Lung (tissue), 12 donors: Measurements from ENCODE around the gene PALS2. TPM values are rescaled to one million over a fixed set of nuclear protein-coding genes. Genes with fewer than 3 reads are reported as not detected.

Experiments used
- ATAC-seq: fragments of 200-7000 bp; cut with Tn5 transposase; one replicate; pipeline ENCODE4 v1.9.1; 2020; ENCODE audit warnings: moderate number of reproducible peaks; ENCODE audit not compliant: insufficient read depth, low FRiP score
- DNase-seq, 3 donors: peaks; one replicate each; pipeline ENCODE4 v3.0.0-alpha.2; 2013 to 2017
- H3K27ac ChIP-seq, 2 donors: one replicate each; pipeline ENCODE4 v1.5.1; 2013; ENCODE audit warnings: mild to moderate bottlenecking in 2 of 2, moderate library complexity in 2 of 2, control low read depth in 1 of 2, inconsistent platforms in 1 of 2, low read depth in 1 of 2, low read length in 1 of 2
- H3K27me3 ChIP-seq, 3 donors: one replicate each; pipeline ENCODE4 v1.5.1; 2013; ENCODE audit warnings: low read length in 2 of 3; ENCODE audit not compliant: control insufficient read depth in 3 of 3, insufficient read depth in 3 of 3
- H3K36me3 ChIP-seq, 4 donors: one replicate each; pipeline ENCODE4 v1.5.1; 2013; ENCODE audit warnings: low read length in 4 of 4, mild to moderate bottlenecking in 1 of 4, moderate library complexity in 1 of 4; ENCODE audit not compliant: control insufficient read depth in 4 of 4, insufficient read depth in 4 of 4
- H3K4me1 ChIP-seq, 5 donors: one replicate each; pipeline ENCODE4 v1.5.1; 2013; ENCODE audit warnings: low read length in 5 of 5, mild to moderate bottlenecking in 2 of 5, moderate library complexity in 1 of 5; ENCODE audit not compliant: control insufficient read depth in 5 of 5, insufficient read depth in 5 of 5
- H3K4me3 ChIP-seq: one replicate; pipeline ENCODE4 v1.5.1; 2013; ENCODE audit warnings: mild to moderate bottlenecking, control low read depth, moderate library complexity
- H3K9ac ChIP-seq, 2 donors: one replicate each; pipeline ENCODE4 v1.5.1; 2013; ENCODE audit warnings: low read length in 2 of 2, control low read depth in 1 of 2; ENCODE audit not compliant: insufficient read depth in 1 of 2
- H3K9me3 ChIP-seq, 4 donors: one replicate each; pipeline ENCODE4 v1.5.1; 2013; ENCODE audit warnings: low read length in 3 of 4, mild to moderate bottlenecking in 1 of 4, moderate library complexity in 1 of 4; ENCODE audit not compliant: control insufficient read depth in 4 of 4, insufficient read depth in 3 of 4
- CTCF ChIP-seq: IDR thresholded peaks from 2 replicates; pipeline ENCODE4 v1.5.1; 2012; ENCODE audit warnings: mild to moderate bottlenecking; ENCODE audit errors: control extremely low read depth, extremely low read depth
- WGBS, 2 donors: extraction: QIAGEN DNeasy Blood & Tissue Kit; methylation state at CpG; one replicate each; pipeline ENCODE4 v1.1.7; 2013; 5-methylcytosine and 5-hydroxymethylcytosine counted together
- polyA plus RNA-seq, 2 donors: library from polyadenylated mRNA; stranded (reverse); fragments of 200-250 nt; gene quantifications; one replicate each; pipeline ENCODE4 v1.2.1, GENCODE V29; 2013
- total RNA-seq, 2 donors: library from RNA; depleted of rRNA in 1 of 2; stranded (reverse); fragments of >200 nt in 1 of 2; gene quantifications; one replicate each; pipeline ENCODE4 v1.2.1, GENCODE V29; 2014 to 2021
- donor health status: control.
- donor health status: control.
- donor health status: Bipolar disorder and iron deficiency.
- donor health status: healthy.
- donor health status: DM: yes; HTN: yes; CAD: no.

Gene PALS2
- total and polyA plus RNA-seq, 4 donors: 2.4 to 23.0 (median 5.0) TPM

GRCh38 chr7:24555184-24555583 is 18.1 kb upstream of the PALS2 start:
- Histone ChIP-seq H3K9me3 (no peaks in the 10 kb centered on the region), H3K9ac (no peak overlapping the region), H3K27ac (no peak overlapping the region), H3K4me3 (no peak overlapping the region), H3K36me3 (no peaks in the 10 kb centered on the region), H3K27me3 (no peaks in the 10 kb centered on the region), H3K4me1 (no peaks in the 10 kb centered on the region)
- TF ChIP-seq CTCF: no peak
- ATAC-seq (no peak), DNase-seq (no peak)

- no peak overlapping the region for H3K4me3 ChIP-seq
- H3K36me3 ChIP-seq: no peaks in the 10 kb centered on the region
- no peak overlapping the region for H3K27ac ChIP-seq
- ATAC-seq: no peak
- H3K4me1 ChIP-seq: no peaks in the 10 kb centered on the region
- TF ChIP-seq CTCF: no peak
- 77 to 91% methylated on average over 5 of the region's 5 CpGs for WGBS, 2 donors
- no peak overlapping the region for H3K9ac ChIP-seq
- DNase-seq: no peak
- no peaks in the 10 kb centered on the region for H3K9me3 ChIP-seq
- no peaks in the 10 kb centered on the region for H3K27me3 ChIP-seq
These were observed 17.5 kb upstream of the PALS2 start for GRCh38 chr7:24555719-24556118.

GRCh38 chr7:24560772-24561171 is 12.5 kb upstream of the PALS2 start:
- WGBS, 2 donors: 67 to 83% methylated on average over 3 of the region's 3 CpGs
- Histone ChIP-seq H3K9ac (no peak overlapping the region), H3K4me3 (no peak overlapping the region), H3K36me3 (no peaks in the 10 kb centered on the region), H3K27ac (no peak overlapping the region), H3K4me1 (no peaks in the 10 kb centered on the region), H3K27me3 (peaks cover 0 to 3% (median 0%) of the 10 kb centered on the region in 3 donors), H3K9me3 (no peaks in the 10 kb centered on the region)
- no peak for DNase-seq
- TF ChIP-seq CTCF: no peak
- no peak for ATAC-seq

GRCh38 chr7:24566274-24566673 is 7.0 kb upstream of the PALS2 start:
- Histone ChIP-seq H3K4me1 (no peaks in the 10 kb centered on the region), H3K9me3 (no peaks in the 10 kb centered on the region), H3K9ac (no peak overlapping the region), H3K4me3 (no peak overlapping the region), H3K27me3 (peaks cover 0 to 32% (median 20%) of the 10 kb centered on the region in 3 donors), H3K36me3 (no peaks in the 10 kb centered on the region), H3K27ac (no peak overlapping the region)
- DNase-seq: no peak
- WGBS, 2 donors: 86 to 90% methylated on average over 2 of the region's 2 CpGs
- ATAC-seq: no peak
- TF ChIP-seq CTCF: no peak
